Natural killer cell (primary cell): Measurements from ENCODE around the gene SMARCD1. TPM values are rescaled to one million over a fixed set of nuclear protein-coding genes. Genes with fewer than 3 reads are reported as not detected.
"Not testable (repeated sequence)": the region's sequence is repeated elsewhere in the genome, so short reads cannot be mapped to it uniquely, and the experiment has no call there.

Experiments
- ATAC-seq, 3 donors: fragments of 150-1000 bp in 2 of 3; fragments of 200-7000 bp in 1 of 3; cut with Tn5 transposase; 1 replicate in 1 of 3; 2 replicates in 2 of 3; pipeline ENCODE4 v1.10.0; 2021; ENCODE audit warnings: mild to moderate bottlenecking in 2 of 3, moderate library complexity in 2 of 3
- DNase-seq, 2 donors: peaks; one replicate each; pipeline versions ENCODE4 v3.0.0 to v3.0.0-alpha.2; 2013 to 2021; ENCODE audit warnings: mixed read lengths in 1 of 2
- H3K27ac ChIP-seq: one replicate; pipeline ENCODE4 v1.5.1; 2013; ENCODE audit warnings: mild to moderate bottlenecking, low read length
- H3K27me3 ChIP-seq: one replicate; pipeline ENCODE4 v1.6.1; 2013; ENCODE audit warnings: low read length; ENCODE audit not compliant: control insufficient read depth, insufficient read depth
- H3K36me3 ChIP-seq: one replicate; pipeline ENCODE4 v1.6.1; 2013; ENCODE audit warnings: low read length; ENCODE audit not compliant: control insufficient read depth, insufficient read depth
- H3K4me1 ChIP-seq: one replicate; pipeline ENCODE4 v1.6.1; 2013; ENCODE audit warnings: low read length; ENCODE audit not compliant: control insufficient read depth, insufficient read depth
- H3K4me3 ChIP-seq: one replicate; pipeline ENCODE4 v1.5.1; 2013; ENCODE audit warnings: low read length
- H3K9me3 ChIP-seq: one replicate; pipeline ENCODE4 v1.6.1; 2013; ENCODE audit warnings: low read length; ENCODE audit not compliant: control insufficient read depth, insufficient read depth
- H3K27ac Mint-ChIP-seq, 2 donors: one replicate each; pipeline ENCODE4 v1.8.0; 2022; ENCODE audit warnings: mild to moderate bottlenecking in 2 of 2, mixed read lengths in 2 of 2, moderate library complexity in 1 of 2
- H3K27me3 Mint-ChIP-seq, 2 donors: one replicate each; pipeline ENCODE4 v1.8.0; 2022; ENCODE audit warnings: low read depth in 2 of 2, mixed read lengths in 2 of 2
- H3K36me3 Mint-ChIP-seq: one replicate; pipeline ENCODE4 v1.8.0; 2022; ENCODE audit warnings: mixed read lengths
- H3K4me1 Mint-ChIP-seq, 2 donors: one replicate each; pipeline ENCODE4 v1.8.0; 2022; ENCODE audit warnings: mixed read lengths in 2 of 2
- H3K4me3 Mint-ChIP-seq: one replicate; pipeline ENCODE4 v1.8.0; 2022; ENCODE audit warnings: mild to moderate bottlenecking, moderate library complexity, mixed read lengths
- H3K9me3 Mint-ChIP-seq, 2 donors: one replicate each; pipeline ENCODE4 v1.8.0; 2022; ENCODE audit warnings: mixed read lengths in 2 of 2
- WGBS: methylation state at CpG from one replicate; pipeline ENCODE4 v1.1.7; 2013; ENCODE audit warnings: missing lambda C conversion rate; ENCODE audit not compliant: insufficient coverage; 5-methylcytosine and 5-hydroxymethylcytosine counted together
- intact Hi-C: fragments of 100-400 bp; cut with micrococcal nuclease; formaldehyde crosslinking; loops from one replicate; pipeline ENCODE4 v1.14.2; 2022
- total RNA-seq, 4 donors: library from RNA; stranded (reverse); fragments of 120-200 nt in 1 of 4; gene quantifications; one replicate each; pipeline versions ENCODE4 v1.2.3 to v1.2.4, GENCODE V29; 2013 to 2022
- TF ChIP-seq, protein P1 (sequence below): fragments of 200-600 bp; IDR thresholded peaks from one replicate; pipeline ENCODE4 v1.8.0; 2022; ENCODE audit warnings: antibody characterized with exemption

Gene SMARCD1
- total RNA-seq, 3 donors from 2014 or later (not counting 1 experiment from before 2014, with no cell fraction given) = 81.3 to 97.0 (median 88.6) TPM

DNA sequence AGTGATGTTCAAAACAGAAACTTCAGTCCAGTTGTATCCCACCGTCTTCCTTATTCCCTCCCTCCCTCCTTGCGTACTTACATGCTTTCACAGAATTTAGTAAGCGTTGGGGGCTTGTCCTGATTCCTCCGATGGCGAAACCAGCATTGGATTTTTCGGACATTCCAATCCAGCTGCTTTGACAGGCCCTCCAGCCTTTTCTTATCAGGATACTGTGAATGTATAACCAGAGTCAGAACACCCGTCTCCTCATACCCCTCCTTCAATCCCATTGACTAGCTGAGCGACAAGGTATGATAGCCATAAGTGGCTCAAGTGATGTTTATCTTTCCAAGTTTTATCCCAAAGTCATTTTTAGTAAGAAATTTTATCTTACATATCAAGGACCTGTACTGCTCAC is 57.9 kb downstream of the SMARCD1 start:
- H3K27ac Mint-ChIP-seq = no peak overlapping the region
- TF ChIP-seq, protein P1, sequence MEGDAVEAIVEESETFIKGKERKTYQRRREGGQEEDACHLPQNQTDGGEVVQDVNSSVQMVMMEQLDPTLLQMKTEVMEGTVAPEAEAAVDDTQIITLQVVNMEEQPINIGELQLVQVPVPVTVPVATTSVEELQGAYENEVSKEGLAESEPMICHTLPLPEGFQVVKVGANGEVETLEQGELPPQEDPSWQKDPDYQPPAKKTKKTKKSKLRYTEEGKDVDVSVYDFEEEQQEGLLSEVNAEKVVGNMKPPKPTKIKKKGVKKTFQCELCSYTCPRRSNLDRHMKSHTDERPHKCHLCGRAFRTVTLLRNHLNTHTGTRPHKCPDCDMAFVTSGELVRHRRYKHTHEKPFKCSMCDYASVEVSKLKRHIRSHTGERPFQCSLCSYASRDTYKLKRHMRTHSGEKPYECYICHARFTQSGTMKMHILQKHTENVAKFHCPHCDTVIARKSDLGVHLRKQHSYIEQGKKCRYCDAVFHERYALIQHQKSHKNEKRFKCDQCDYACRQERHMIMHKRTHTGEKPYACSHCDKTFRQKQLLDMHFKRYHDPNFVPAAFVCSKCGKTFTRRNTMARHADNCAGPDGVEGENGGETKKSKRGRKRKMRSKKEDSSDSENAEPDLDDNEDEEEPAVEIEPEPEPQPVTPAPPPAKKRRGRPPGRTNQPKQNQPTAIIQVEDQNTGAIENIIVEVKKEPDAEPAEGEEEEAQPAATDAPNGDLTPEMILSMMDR = no peak
- WGBS = 98% methylated on average over 8 of the region's 8 CpGs

DNA sequence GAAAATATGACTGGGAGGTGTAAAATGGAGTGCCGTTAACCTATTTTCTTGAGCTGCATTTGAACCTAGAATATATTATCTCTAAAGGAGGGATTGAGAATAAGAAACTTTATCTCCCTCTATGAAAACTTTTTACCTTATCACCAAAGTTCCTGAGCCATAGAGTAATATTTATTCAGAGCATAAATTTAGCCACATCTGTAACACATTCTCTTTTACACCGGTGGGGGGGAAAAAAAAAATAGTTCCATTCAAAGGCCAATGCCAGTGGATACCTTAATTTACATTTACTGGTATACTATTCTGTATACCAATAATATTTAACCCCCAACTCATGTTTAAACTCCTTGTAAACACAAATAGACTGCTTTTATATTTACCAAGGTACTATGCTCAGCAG is 60.3 kb downstream of the SMARCD1 start:
- no peaks in the 10 kb centered on the region for H3K9me3 ChIP-seq
- Mint-ChIP-seq H3K27me3 (no peaks in the 10 kb centered on the region), H3K27ac (peak overlapping the region in 1 of 2 donors; percentile 9), H3K9me3 (no peaks in the 10 kb centered on the region), H3K4me1 (peaks cover 11 to 16% of the 10 kb centered on the region in 2 donors), H3K36me3 (no peaks in the 10 kb centered on the region), H3K4me3 (no peak overlapping the region)
- H3K36me3 ChIP-seq = peaks cover 34% of the 10 kb centered on the region
- WGBS = no CpG with 5 or more reads among the region's 2 CpGs
- no peak for DNase-seq
- intact Hi-C loops = no loop called here
- no peaks in the 10 kb centered on the region for H3K27me3 ChIP-seq
- TF ChIP-seq, protein P1 = no peak
- H3K4me1 ChIP-seq = no peaks in the 10 kb centered on the region
- ATAC-seq = no peak
- H3K27ac ChIP-seq = no peak overlapping the region
- no peak overlapping the region for H3K4me3 ChIP-seq

More for the DNA sequence above, 57.9 kb downstream of the SMARCD1 start:
- ATAC-seq (no peak), DNase-seq (no peak)
- H3K27me3 Mint-ChIP-seq = no peaks in the 10 kb centered on the region
- Histone ChIP-seq H3K27ac (no peak overlapping the region), H3K4me3 (no peak overlapping the region), H3K4me1 (no peaks in the 10 kb centered on the region), H3K36me3 (peaks cover 47% of the 10 kb centered on the region), H3K27me3 (no peaks in the 10 kb centered on the region), H3K9me3 (no peaks in the 10 kb centered on the region)
- H3K4me1 Mint-ChIP-seq = peaks cover 6% of the 10 kb centered on the region in 2 donors
- H3K36me3 Mint-ChIP-seq = no peaks in the 10 kb centered on the region
- H3K4me3 Mint-ChIP-seq = no peak overlapping the region
- H3K9me3 Mint-ChIP-seq = no peaks in the 10 kb centered on the region
- intact Hi-C loops = no loop called here

DNA sequence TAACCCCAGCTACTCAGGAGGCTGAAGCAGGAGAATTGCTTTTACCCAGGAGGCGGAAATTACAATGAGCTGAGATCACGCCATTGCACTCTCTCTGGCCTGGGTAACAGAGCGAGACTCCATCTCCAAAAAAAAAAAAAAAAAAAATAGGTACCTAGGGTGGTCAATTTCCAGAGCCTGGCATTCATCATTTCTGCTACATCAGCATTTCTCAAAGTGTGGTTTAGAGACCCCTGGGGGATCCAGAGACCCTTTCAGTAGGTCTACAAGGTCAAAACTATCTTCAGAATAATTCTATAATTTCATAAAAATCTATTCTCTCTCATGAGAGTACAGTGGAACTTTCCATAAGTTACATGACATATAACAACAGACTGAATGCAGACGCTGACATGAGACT is 62.1 kb downstream of the SMARCD1 start:
- no peaks in the 10 kb centered on the region for H3K9me3 ChIP-seq
- H3K4me3 ChIP-seq = no peak overlapping the region
- no peak overlapping the region for H3K4me3 Mint-ChIP-seq
- no peaks in the 10 kb centered on the region for H3K4me1 ChIP-seq
- no peak overlapping the region for H3K27ac Mint-ChIP-seq
- TF ChIP-seq, protein P1 = no peak
- no peaks in the 10 kb centered on the region for H3K36me3 Mint-ChIP-seq
- H3K9me3 Mint-ChIP-seq = no peaks in the 10 kb centered on the region
- 92% methylated on average over 3 of the region's 4 CpGs for WGBS
- DNase-seq (no peak), ATAC-seq (no peak)
- no peak overlapping the region for H3K27ac ChIP-seq
- no peaks in the 10 kb centered on the region for H3K27me3 ChIP-seq
- intact Hi-C loops = no loop called here
- peaks cover 19% of the 10 kb centered on the region for H3K36me3 ChIP-seq
- peaks cover 13 to 27% of the 10 kb centered on the region in 2 donors for H3K4me1 Mint-ChIP-seq
- H3K27me3 Mint-ChIP-seq = no peaks in the 10 kb centered on the region

DNA sequence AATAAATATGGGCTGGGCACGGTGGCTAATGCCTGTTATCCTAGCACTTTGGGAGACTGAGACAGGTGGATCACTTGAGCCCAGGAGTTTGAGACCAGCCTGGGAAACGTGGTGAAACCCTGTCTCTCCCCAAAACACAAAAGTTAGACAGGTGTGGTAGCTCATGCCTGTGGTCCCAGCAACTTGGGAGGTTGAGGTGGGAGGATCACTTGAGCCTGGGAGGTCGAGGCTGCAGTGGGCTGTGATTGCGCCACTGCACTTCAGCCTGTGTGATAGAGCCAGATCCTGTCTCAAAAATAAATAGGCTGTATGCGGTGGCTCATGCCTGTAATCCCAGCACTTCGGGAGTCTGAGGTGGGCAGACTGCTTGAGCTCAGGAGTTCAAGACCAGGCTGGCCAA is 62.9 kb downstream of the SMARCD1 start:
- H3K27ac ChIP-seq, DNase-seq, H3K27ac Mint-ChIP-seq, H3K27me3 ChIP-seq, H3K4me3 Mint-ChIP-seq, H3K9me3 ChIP-seq, H3K36me3 Mint-ChIP-seq, intact Hi-C loops, H3K4me1 ChIP-seq, H3K4me3 ChIP-seq, H3K27me3 Mint-ChIP-seq, ATAC-seq, H3K9me3 Mint-ChIP-seq: not testable (repeated sequence)
- 91% methylated on average over 6 of the region's 6 CpGs for WGBS
- H3K4me1 Mint-ChIP-seq = peaks cover 13 to 27% of the 10 kb centered on the region in 2 donors
- peaks cover 12% of the 10 kb centered on the region for H3K36me3 ChIP-seq
